Fibroblast of skin of right biceps (primary cell): Measurements from ENCODE around the gene DACT2.
"Not testable (repeated sequence)": the region's sequence is repeated elsewhere in the genome, so short reads cannot be mapped to it uniquely, and the experiment has no call there.

Source experiments
- DNase-seq: peaks from one replicate; pipeline ENCODE4 v3.0.0-alpha.2; 2013

DACT2 gene

GRCh38 chr6:168280899-168281245, 38.7 kb downstream of the DACT2 start:
- no peak for DNase-seq

DNA sequence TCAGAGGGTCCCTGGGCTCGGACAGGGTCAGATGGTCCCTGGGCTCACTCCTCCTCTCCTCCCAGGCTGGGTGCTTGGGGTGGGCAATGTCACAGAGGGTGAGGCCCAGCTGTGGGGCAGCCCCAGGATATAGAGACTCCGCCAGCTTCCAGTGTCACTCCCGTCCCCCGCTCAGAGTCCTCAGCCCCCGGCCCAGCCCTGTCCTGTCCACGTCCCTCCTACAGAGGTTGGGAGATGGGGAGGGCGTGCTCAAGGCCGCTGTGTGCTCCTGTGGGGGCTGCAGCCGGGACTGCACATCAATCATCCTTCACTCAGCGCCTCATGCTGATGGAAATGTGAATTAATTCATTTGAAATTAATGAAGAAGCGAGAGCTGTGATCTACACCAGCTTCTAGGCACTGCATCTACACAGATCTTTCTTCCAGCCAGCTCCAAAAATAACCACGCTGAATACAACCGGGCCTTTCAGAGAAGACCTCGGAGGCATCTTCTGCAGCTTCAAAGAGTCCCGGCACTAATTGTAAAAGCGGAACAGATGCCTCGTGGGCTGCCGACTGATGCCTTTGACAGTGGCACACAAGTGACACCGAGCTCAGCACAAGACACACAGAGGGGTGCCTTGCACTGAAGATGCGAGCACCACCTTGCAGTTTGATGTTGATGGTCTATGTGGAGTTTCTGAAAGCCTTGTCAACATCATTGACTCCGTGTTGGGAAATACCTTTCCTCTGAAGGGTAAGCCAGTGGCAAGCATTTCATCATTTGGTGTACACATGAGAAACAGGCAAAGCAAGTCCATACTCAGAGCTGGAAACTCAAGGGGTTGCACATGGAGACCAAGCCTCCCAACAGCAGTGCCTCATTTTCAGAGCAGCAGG, 39.3 kb downstream of the DACT2 start:
- no peak for DNase-seq

DNA sequence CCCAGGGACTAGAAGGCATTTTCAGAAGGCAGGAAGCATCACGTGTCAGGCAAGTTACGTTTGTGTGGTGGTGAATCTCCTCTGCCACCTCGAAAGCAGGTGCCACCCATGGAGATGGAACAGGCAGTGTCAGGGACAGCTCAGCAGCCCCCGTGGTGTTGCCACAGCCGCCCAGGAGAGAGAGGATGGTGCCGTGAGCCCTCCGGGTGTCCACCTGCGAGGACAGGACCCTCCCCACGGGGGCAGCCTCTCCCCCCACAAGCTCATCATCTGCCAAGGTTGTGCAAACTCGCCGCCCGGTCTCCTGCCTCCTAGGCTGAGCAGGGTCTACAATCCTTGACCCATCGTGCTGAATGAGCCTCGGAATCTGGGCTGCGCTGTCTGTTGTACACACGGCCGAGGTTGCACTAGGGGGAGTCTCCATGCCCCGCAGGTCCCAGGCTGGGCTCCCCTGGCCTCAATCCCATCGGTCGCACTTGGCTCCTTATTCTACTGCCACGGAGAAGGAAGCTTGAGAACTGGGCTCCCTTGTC, 40.1 kb downstream of the DACT2 start:
- no peak for DNase-seq

DNA sequence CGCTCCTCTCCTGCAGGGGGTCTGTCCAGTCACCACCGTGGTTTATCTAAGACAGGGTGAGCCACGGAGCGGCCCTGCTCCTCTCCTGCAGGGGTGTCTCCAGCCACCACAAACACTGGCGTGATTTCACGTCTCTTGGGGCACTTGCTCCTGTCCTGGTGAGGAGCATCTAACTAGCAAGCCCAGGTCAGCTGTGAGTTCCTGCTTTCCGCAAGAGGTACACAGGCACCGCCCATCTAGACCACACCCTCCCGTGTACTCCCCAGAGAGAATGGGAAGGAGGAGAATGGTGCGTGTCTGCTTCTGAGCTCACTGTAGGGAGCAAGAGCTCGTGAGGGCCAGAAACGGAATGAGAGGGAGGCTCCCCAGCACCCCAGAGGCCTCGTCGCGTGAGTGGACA, 40.7 kb downstream of the DACT2 start:
- no peak for DNase-seq

- no peak for DNase-seq
These were observed 42.3 kb downstream of the DACT2 start for GRCh38 chr6:168277274-168277669.

- DNase-seq, result no peak
These were observed 42.9 kb downstream of the DACT2 start for GRCh38 chr6:168276576-168277273.

DNA sequence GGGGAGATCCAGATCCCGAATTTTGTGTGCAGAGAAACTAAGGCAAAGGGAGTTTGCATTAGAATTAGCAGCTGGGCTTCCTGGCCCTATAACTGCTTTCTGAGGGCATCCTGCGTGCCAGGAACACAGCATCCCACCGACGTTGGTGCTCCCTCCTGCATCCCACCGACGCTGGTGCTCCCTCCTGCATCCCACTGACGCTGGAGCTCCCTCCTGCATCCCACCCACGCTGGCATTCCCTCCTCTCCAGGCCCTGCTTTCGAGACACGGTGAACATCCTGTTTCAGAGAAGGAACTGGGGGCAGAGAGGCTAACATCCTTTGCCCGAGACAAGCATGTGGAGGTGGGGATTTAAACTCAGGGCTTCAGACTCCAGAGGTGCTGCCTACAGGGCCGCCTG, 44.4 kb downstream of the DACT2 start:
- no peak for DNase-seq

DNA sequence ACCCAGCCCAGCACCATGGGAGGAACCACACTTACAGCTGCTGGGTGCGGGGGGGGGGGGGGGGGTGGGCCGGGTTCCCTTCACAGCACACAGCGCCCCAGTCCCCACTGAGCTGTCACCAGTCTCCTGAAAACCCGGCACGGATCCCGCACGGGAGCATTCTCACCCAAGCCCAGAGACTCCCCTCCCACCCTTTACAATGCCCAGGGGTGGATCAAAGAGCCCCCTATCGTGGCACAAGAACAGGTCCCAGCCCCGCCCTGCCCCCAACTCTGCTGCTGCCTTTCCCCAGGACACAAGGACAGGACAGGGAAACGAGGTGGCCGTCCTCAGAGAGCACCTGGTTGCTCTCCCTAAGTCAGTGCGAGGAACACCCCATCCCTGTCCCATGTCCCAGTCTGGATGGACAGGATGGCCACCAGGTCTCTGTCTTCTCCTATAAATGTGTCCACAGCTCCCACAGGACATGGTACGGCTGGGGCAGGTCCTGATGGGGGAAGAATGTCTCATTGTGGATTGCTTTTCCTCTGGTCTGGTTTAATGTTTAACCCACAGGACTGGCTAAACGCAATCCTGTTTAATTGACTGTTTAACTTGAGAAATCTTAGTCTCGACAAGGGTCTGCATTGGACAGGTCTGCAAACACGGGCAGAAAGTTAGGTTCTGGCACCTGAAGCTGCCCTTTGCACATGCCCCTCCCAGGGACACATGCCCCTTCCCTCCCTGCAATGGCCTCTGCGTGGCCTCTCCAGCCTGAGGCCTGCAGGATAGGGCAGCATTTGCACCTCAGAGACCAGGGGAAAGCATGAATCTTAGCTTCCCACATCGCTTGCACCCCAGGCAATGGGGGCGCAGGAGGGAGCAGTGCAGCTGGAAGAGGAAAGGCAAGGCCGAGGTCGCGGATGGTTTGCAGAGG, 45.3 kb downstream of the DACT2 start:
- no peak for DNase-seq

DNA sequence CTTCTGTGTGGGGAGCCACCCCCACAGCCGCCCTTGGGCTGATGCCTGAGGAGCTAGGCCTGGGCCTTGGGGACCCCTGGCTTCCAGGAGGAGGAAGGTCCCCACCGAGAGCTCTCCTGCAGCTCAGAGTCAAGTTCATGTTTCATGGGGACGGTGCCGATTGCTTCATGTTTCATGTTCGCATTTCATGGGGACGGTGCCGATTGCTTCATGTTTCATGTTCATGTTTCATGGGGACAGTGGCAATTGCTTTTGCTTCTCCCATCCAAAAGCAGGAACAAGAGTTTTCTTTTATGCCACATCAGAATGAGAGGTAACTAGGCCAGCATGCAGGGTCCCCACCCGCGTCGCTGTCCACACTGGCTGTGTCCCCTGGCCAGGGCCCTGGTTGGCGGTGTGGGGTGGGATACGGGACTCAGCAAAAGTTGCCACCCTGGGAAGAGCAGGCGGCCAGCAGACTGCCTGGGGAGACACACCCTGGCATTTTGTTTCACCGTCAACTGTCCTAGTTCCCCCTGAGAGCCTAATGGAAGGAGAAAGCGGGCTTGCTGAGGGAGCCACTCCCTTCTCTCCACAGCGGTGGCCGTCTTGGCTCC, 46.0 kb downstream of the DACT2 start:
- no peak for DNase-seq

GRCh38 chr6:168272415-168273325, 46.9 kb downstream of the DACT2 start:
- no peak for DNase-seq

DNA sequence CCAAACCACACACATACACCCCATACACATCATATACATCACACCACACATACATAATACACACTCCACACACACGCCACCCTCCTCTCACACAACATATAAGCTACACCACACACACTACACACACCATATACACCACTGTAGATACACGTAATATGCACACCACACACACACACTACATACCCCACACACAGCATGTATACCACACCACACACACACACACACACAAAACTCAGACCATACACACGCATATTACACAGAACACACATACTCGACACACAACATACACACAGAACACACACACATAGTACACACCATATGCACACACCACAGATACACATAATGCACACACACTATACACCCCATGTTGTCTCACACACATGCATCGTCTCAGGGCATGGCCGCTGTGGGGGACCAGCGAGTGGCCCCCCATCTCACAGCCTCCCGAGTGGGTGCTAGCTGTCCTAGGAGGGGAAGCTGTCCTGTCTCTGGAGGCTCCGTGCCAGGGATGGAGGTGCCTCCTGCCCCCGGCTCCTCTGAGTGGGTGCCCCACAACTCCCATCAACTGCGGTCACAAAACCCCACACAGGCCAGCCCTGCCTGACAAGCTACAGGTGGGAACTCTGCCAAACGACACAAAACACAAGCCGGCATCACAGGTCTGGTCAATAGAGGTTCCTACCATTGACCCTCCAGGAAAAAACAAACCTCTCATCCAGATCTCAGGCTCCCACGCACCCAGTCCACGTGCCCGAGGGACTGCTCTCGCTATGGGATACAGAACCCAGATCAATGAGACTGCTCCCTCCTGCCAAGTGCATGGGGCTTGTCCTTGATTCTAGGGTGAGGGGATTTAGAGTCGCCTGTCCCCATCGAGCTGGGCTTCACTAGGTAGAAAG, 49.1 kb downstream of the DACT2 start:
- DNase-seq, result no peak

- no peak for DNase-seq
These were observed 49.9 kb downstream of the DACT2 start for GRCh38 chr6:168269455-168270243.

DNA sequence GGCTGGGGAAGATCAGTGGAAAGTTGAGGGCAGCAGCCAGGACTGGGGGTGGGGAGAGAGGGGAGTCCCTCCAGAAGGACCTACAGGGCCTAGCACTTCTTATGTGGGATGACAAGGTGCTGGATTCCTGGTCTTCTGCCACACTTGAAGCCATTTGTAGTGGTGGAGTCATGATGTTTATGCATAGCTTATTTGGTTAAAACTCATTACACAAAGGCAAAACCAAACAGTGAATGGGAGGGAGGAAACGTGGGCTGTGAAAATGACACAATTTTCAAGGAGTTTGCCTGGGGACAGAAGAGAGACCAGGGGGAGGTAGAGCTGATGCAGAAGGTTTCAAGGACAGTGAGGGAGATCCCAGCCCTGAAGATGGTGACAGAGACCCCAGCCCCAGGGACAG, 50.8 kb downstream of the DACT2 start:
- no peak for DNase-seq

GRCh38 chr6:168267779-168268178, 51.8 kb downstream of the DACT2 start:
- DNase-seq, result not testable (repeated sequence)

DNA sequence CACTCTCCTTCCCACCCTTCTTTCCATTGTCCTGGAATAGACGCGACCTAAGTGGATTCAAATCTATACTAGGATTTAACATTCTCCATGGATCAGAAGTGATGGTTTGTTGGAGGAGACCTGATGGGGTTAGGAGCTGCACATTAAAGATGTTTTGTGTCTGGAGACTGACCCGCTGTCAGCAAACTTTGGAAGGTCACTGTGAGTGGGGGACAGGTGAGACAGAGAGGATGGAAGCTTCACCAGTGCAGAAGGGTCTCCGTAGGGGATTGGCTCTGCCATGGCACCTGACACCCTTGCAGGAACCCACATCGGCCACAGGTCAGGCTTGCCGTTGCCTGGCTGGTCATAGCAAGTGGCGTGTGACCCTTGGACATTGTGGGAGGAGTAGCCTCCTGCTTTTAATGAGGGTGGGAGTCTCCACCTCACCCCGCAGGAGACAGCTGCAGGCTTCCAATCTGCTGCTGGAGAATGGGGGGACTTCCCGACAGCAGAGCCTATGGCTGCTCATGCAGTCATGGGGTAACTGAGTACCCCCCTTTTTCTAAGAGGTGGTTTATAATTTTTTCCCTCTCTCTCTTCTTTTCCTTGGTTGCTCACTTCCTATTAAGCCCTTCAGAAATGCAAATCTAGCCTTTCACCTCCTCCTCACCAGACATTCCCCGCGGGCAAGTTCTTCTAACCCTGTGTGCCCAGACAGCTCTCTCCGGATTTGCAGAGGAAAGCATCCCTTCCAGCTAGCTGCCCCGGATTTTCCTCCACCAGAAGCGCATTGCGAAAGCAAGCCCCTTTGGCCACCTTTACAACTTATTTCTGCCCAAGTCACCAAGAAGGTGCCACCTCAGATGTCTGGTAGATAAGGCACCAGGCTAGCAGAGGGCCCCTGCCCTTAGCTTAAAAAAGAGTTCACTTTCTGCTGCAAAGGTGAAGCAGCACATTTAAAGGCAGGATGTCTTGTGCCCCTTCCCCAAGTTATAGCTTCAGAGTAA, 53.5 kb downstream of the DACT2 start:
- no peak for DNase-seq

DNA sequence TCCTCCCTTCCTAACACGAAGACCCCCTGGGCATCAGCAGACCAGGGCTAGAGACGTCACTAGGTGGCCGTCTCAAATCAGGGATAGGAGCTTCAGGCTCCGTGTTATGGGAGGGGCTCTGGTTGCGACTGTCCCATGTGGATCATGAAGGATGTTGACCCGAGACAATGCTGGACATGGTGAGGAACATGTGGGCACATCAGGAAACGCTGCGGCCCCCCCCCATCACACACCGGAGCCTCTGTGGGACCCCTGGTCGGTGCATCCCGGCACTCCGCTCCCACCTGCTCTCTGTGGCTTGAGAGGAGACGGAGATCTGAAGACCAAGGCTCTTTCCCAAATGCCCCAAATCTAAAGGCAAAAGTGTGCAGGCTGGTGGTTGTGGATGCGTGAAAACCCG, 54.2 kb downstream of the DACT2 start:
- no peak for DNase-seq

GRCh38 chr6:168264593-168265335, 54.8 kb downstream of the DACT2 start:
- no peak for DNase-seq
